C4-2B (cell line): ENCODE measurements around the gene RPS21.

Experiments
- ZFX ChIP-seq: fragments of 450-650 bp; IDR thresholded peaks from 2 replicates; pipeline ENCODE4 v1.6.1; 2017
- TF ChIP-seq, protein P1 (sequence below): fragments of 450-650 bp; conservative IDR thresholded peaks from 2 replicates; pipeline ENCODE4 v1.5.1; 2017; ENCODE audit warnings: mild to moderate bottlenecking

DNA sequence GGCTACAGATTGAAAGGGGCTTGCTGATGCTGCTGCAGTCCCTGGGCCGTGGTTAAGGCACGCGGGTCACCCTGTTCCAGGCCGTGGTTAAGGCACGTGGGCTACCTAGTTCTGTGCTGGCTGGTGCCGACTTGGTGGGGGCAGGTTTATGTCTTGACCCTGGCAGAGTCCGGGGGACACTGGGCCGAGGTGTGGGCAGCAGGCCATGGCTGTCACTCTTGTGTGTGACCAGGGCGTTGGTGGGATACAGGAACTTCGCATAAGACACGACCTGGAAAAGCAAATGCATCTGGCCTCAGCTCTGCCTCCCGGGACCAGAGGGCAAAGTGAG, 6.4 kb downstream of the RPS21 start:
- TF ChIP-seq, protein P1, sequence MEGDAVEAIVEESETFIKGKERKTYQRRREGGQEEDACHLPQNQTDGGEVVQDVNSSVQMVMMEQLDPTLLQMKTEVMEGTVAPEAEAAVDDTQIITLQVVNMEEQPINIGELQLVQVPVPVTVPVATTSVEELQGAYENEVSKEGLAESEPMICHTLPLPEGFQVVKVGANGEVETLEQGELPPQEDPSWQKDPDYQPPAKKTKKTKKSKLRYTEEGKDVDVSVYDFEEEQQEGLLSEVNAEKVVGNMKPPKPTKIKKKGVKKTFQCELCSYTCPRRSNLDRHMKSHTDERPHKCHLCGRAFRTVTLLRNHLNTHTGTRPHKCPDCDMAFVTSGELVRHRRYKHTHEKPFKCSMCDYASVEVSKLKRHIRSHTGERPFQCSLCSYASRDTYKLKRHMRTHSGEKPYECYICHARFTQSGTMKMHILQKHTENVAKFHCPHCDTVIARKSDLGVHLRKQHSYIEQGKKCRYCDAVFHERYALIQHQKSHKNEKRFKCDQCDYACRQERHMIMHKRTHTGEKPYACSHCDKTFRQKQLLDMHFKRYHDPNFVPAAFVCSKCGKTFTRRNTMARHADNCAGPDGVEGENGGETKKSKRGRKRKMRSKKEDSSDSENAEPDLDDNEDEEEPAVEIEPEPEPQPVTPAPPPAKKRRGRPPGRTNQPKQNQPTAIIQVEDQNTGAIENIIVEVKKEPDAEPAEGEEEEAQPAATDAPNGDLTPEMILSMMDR, result no peak
- TF ChIP-seq ZFX, result no peak
